ENCODE data around the gene CTSC. TPM values are rescaled to one million over a fixed set of nuclear protein-coding genes. Genes with fewer than 3 reads are reported as not detected.

Gene CTSC
- total RNA-seq, 1 donor from 2014 or later, result 445 TPM

GRCh38 chr11:88303037-88303436 lies 34.5 kb downstream of the CTSC start:
- Histone ChIP-seq H3K4me1 (peaks cover 11% of the 10 kb centered on the region), H3K36me3 (peaks cover 11% of the 10 kb centered on the region), H3K9me3 (no peaks in the 10 kb centered on the region), H3K27me3 (ENCODE audit: low read depth) (no peaks in the 10 kb centered on the region), H3K4me3 (no peak overlapping the region), H3K27ac (no peak overlapping the region)
- intact Hi-C loops (cut with DNase I), result no loop called here
- no peak for TF ChIP-seq CTCF (IDR thresholded peaks at IDR 0.05)
- DNase-seq (no peak), ATAC-seq (no peak)

- intact Hi-C loops (cut with DNase I), result no loop called here
- ATAC-seq (peak; percentile 78 to 88), DNase-seq (no peak)
- Histone ChIP-seq H3K36me3 (peaks cover 8% of the 10 kb centered on the region), H3K27ac (peak overlapping the region; percentile 65), H3K27me3 (ENCODE audit: low read depth) (no peaks in the 10 kb centered on the region), H3K9me3 (no peaks in the 10 kb centered on the region), H3K4me1 (peaks cover 18% of the 10 kb centered on the region), H3K4me3 (no peak overlapping the region)
- no peak for TF ChIP-seq CTCF (IDR thresholded peaks at IDR 0.05)
These were observed 35.9 kb downstream of the CTSC start for GRCh38 chr11:88301488-88302140.

- Histone ChIP-seq H3K27me3 (ENCODE audit: low read depth) (no peaks in the 10 kb centered on the region), H3K4me1 (peaks cover 18% of the 10 kb centered on the region), H3K36me3 (peaks cover 8% of the 10 kb centered on the region), H3K27ac (peak overlapping the region; percentile 65), H3K4me3 (no peak overlapping the region), H3K9me3 (no peaks in the 10 kb centered on the region)
- intact Hi-C loops (cut with DNase I), result no loop called here
- no peak for TF ChIP-seq CTCF (IDR thresholded peaks at IDR 0.05)
- DNase-seq, result no peak
- peak; percentile 92 for ATAC-seq
These were observed 36.5 kb downstream of the CTSC start for GRCh38 chr11:88300888-88301487.

- H3K36me3 ChIP-seq, result peaks cover 22% of the 10 kb centered on the region
- no peak for ATAC-seq
- no peak overlapping the region for H3K4me3 ChIP-seq
- no peaks in the 10 kb centered on the region for H3K27me3 ChIP-seq (ENCODE audit: low read depth)
- H3K4me1 ChIP-seq, result peaks cover 18% of the 10 kb centered on the region
- no peak overlapping the region for H3K27ac ChIP-seq
- intact Hi-C loops (cut with DNase I), result no loop called here
- DNase-seq, result no peak
- no peak for TF ChIP-seq CTCF (IDR thresholded peaks at IDR 0.05)
- H3K9me3 ChIP-seq, result no peaks in the 10 kb centered on the region
These were observed 39.7 kb downstream of the CTSC start for GRCh38 chr11:88297863-88298262.

GRCh38 chr11:88297421-88297820 lies 40.1 kb downstream of the CTSC start:
- Histone ChIP-seq H3K36me3 (peaks cover 22% of the 10 kb centered on the region), H3K27me3 (ENCODE audit: low read depth) (no peaks in the 10 kb centered on the region), H3K4me3 (no peak overlapping the region), H3K4me1 (peaks cover 18% of the 10 kb centered on the region), H3K9me3 (no peaks in the 10 kb centered on the region), H3K27ac (no peak overlapping the region)
- TF ChIP-seq CTCF (IDR thresholded peaks at IDR 0.05), result no peak
- intact Hi-C loops (cut with DNase I), result no loop called here
- ATAC-seq (no peak), DNase-seq (no peak)

Measured in lower lobe of right lung (tissue), 2 donors.